Keratinocyte (primary cell): Measurements from ENCODE around the gene ZNF627. TPM values are rescaled to one million over a fixed set of nuclear protein-coding genes. Genes with fewer than 3 reads are reported as not detected.

Source experiments
- DNase-seq: peaks from one replicate; pipeline ENCODE4 v3.0.0-alpha.2; 2011; ENCODE audit warnings: low read depth, missing footprints, low spot score
- FAIRE-seq: peaks from 2 replicates; lab custom pipeline; 2011; peaks lifted over from hg19 to GRCh38; lab: Jason Lieb, UNC
- H2AFZ ChIP-seq: 2 replicates; pipeline ENCODE4 v1.6.0; 2012; ENCODE audit warnings: low read length, control low read depth, inconsistent platforms; ENCODE audit not compliant: control insufficient read depth
- H3K27ac ChIP-seq: 2 replicates; pipeline ENCODE4 v1.5.1; 2011; ENCODE audit warnings: low read length; ENCODE audit not compliant: control insufficient read depth, insufficient read depth
- H3K27me3 ChIP-seq: 3 replicates; pipeline ENCODE4 v1.6.0; 2011; ENCODE audit warnings: low read length; ENCODE audit not compliant: control insufficient read depth, insufficient read depth; ENCODE audit errors: extremely low read depth
- H3K36me3 ChIP-seq, 2 experiments: 2 replicates in 1 of 2; 3 replicates in 1 of 2; pipeline ENCODE4 v1.5.1; 2011; ENCODE audit warnings: low read length in 2 of 2, mild to moderate bottlenecking in 1 of 2; ENCODE audit not compliant: control insufficient read depth in 2 of 2, insufficient read depth in 2 of 2; ENCODE audit errors: extremely low read depth in 1 of 2
- H3K4me1 ChIP-seq: 3 replicates; pipeline ENCODE4 v1.5.1; 2011; ENCODE audit warnings: low read length; ENCODE audit not compliant: control insufficient read depth, insufficient read depth; ENCODE audit errors: extremely low read depth
- H3K4me2 ChIP-seq: 3 replicates; pipeline ENCODE4 v1.6.0; 2011; ENCODE audit warnings: low read depth, low read length; ENCODE audit not compliant: control insufficient read depth, insufficient read depth; ENCODE audit errors: extremely low read depth
- H3K4me3 ChIP-seq, 3 experiments: fragments of 200-600 bp in 1 of 3; sonication (generic) in 1 of 3; 2 replicates in 2 of 3; 3 replicates in 1 of 3; pipeline ENCODE4 v1.5.1; 2011 to 2016; ENCODE audit warnings: low read length in 3 of 3, mild to moderate bottlenecking in 3 of 3, control low read depth in 2 of 3, inconsistent platforms in 1 of 3, low read depth in 1 of 3, mixed read lengths in 1 of 3, mixed run types in 1 of 3, moderate library complexity in 1 of 3; ENCODE audit not compliant: control insufficient read depth in 2 of 3, insufficient read depth in 2 of 3; ENCODE audit errors: extremely low read depth in 1 of 3
- H3K79me2 ChIP-seq: 2 replicates; pipeline ENCODE4 v1.6.0; 2012; ENCODE audit warnings: low read length; ENCODE audit not compliant: control insufficient read depth, insufficient read depth
- H3K9ac ChIP-seq: 3 replicates; pipeline ENCODE4 v1.6.0; 2011; ENCODE audit warnings: low read length; ENCODE audit not compliant: control insufficient read depth, insufficient read depth; ENCODE audit errors: extremely low read depth
- H3K9me1 ChIP-seq: 3 replicates; pipeline ENCODE4 v1.6.0; 2011; ENCODE audit warnings: low read length; ENCODE audit not compliant: control insufficient read depth, insufficient read depth; ENCODE audit errors: extremely low read depth
- H3K9me3 ChIP-seq: 2 replicates; pipeline ENCODE4 v1.5.1; 2012; ENCODE audit warnings: low read depth, low read length; ENCODE audit not compliant: control insufficient read depth
- H4K20me1 ChIP-seq: 3 replicates; pipeline ENCODE4 v1.6.0; 2011; ENCODE audit warnings: low read length; ENCODE audit not compliant: control insufficient read depth, insufficient read depth; ENCODE audit errors: extremely low read depth
- CTCF ChIP-seq, 3 experiments: IDR thresholded peaks in 1 of 3; conservative IDR thresholded peaks in 1 of 3; optimal IDR thresholded peaks in 1 of 3; 2 replicates in 2 of 3; 3 replicates in 1 of 3; pipeline versions ENCODE3 to v1.5.1; 2011; ENCODE audit warnings: low read length in 3 of 3, mild to moderate bottlenecking in 3 of 3, moderate library complexity in 2 of 3, control low read depth in 1 of 3, inconsistent platforms in 1 of 3; ENCODE audit not compliant: insufficient read depth in 2 of 3; ENCODE audit errors: extremely low read depth in 1 of 3
- EZH2 ChIP-seq: IDR thresholded peaks from one replicate; pipeline ENCODE4 v1.6.1; 2012; ENCODE audit warnings: inconsistent platforms, mild to moderate bottlenecking, low read length, moderate library complexity
- dilution Hi-C: fragments of 300-500 bp; cut with MboI; formaldehyde crosslinking; loops from one replicate; pipeline ENCODE4 v1.7.0; 2020; ENCODE audit warnings: low sequenced_read_pairs; ENCODE audit not compliant: extremely low pct_ligation_motif_present
- polyA plus RNA-seq, 5 experiments: library from polyadenylated mRNA; depleted of rRNA in 3 of 5; stranded (reverse) in 3 of 5; stranded (forward) in 1 of 5; unstranded in 1 of 5; fragments of >200 nt; gene quantifications; 1 replicate in 1 of 5; 2 replicates in 3 of 5; 3 replicates in 1 of 5; pipeline versions ENCODE4 v1.2.1 to v1.2.3, GENCODE V29; 2011 to 2012; ENCODE audit warnings: missing spikeins in 2 of 5, low read depth in 1 of 5, low replicate concordance in 1 of 5

ZNF627 gene
- polyA plus RNA-seq, 1 donor (not counting 4 experiments of a cell fraction or from before 2014, with no cell fraction given): 8.5 TPM

- no peak overlapping the region for H3K4me2 ChIP-seq
- no peaks in the 10 kb centered on the region for H3K9me1 ChIP-seq
- TF ChIP-seq EZH2 (no peak), CTCF (optimal IDR thresholded peaks at IDR 0.05 in 1 of 3, IDR thresholded peaks at IDR 0.05 in 1 of 3, conservative IDR thresholded peaks at IDR 0.05 in 1 of 3; ENCODE audit: extremely low read depth in 1 of 3, insufficient read depth in 2 of 3, low read length in 3 of 3) (no peak)
- no peaks in the 10 kb centered on the region for H3K79me2 ChIP-seq
- no peaks in the 10 kb centered on the region for H3K9me3 ChIP-seq
- no peaks in the 10 kb centered on the region for H3K36me3 ChIP-seq
- H3K27me3 ChIP-seq: no peaks in the 10 kb centered on the region
- H3K4me1 ChIP-seq: peaks cover 13% of the 10 kb centered on the region
- H3K9ac ChIP-seq: no peak overlapping the region
- dilution Hi-C loops: no loop called here
- FAIRE-seq (no peak), DNase-seq (no peak)
- H2AFZ ChIP-seq: no peak overlapping the region
- H3K4me3 ChIP-seq: no peak overlapping the region
- H4K20me1 ChIP-seq: no peaks in the 10 kb centered on the region
- H3K27ac ChIP-seq: no peak overlapping the region
Measured at GRCh38 chr19:11580116-11580515, 17.2 kb upstream of the ZNF627 start.

GRCh38 chr19:11581740-11582139 is 15.5 kb upstream of the ZNF627 start:
- H3K9ac ChIP-seq: no peak overlapping the region
- H3K4me1 ChIP-seq: peaks cover 13% of the 10 kb centered on the region
- DNase-seq: no peak
- no peaks in the 10 kb centered on the region for H3K9me3 ChIP-seq
- H3K27me3 ChIP-seq: no peaks in the 10 kb centered on the region
- no peak for FAIRE-seq
- no peaks in the 10 kb centered on the region for H3K36me3 ChIP-seq
- TF ChIP-seq CTCF (optimal IDR thresholded peaks at IDR 0.05 in 1 of 3, IDR thresholded peaks at IDR 0.05 in 1 of 3, conservative IDR thresholded peaks at IDR 0.05 in 1 of 3; ENCODE audit: extremely low read depth in 1 of 3, insufficient read depth in 2 of 3, low read length in 3 of 3): no peak
- TF ChIP-seq EZH2: no peak
- H2AFZ ChIP-seq: no peak overlapping the region
- dilution Hi-C loops: no loop called here
- H3K79me2 ChIP-seq: no peaks in the 10 kb centered on the region
- no peak overlapping the region for H3K4me3 ChIP-seq
- no peak overlapping the region for H3K4me2 ChIP-seq
- H3K27ac ChIP-seq: no peak overlapping the region
- no peaks in the 10 kb centered on the region for H4K20me1 ChIP-seq
- no peaks in the 10 kb centered on the region for H3K9me1 ChIP-seq
